B cell (primary cell): Measurements from ENCODE around the gene BTBD1. TPM values are rescaled to one million over a fixed set of nuclear protein-coding genes. Genes with fewer than 3 reads are reported as not detected.

Experiments used
- ATAC-seq: fragments of 200-7000 bp; cut with Tn5 transposase; one replicate; pipeline ENCODE4 v1.10.0; 2021; ENCODE audit warnings: low read depth, mild to moderate bottlenecking, moderate number of reproducible peaks, moderate library complexity
- CTCF ChIA-PET: fragments of 350-600 bp; sonication (Branson Sonifier 250); formaldehyde crosslinking; loops from one replicate; lab custom pipeline; 2021; ENCODE audit warnings: antibody characterized with exemption, inconsistent platforms; lab: Charles Lee
- POLR2A ChIA-PET: fragments of 350-600 bp; sonication (Branson Sonifier 250); formaldehyde crosslinking; loops from one replicate; lab custom pipeline; 2021; ENCODE audit warnings: antibody characterized with exemption; lab: Charles Lee
- DNase-seq: peaks from one replicate; pipeline ENCODE4 v3.0.0; 2013
- H2AFZ ChIP-seq: 2 replicates; pipeline ENCODE4 v1.6.1; 2012; ENCODE audit warnings: mild to moderate bottlenecking, low read depth, low read length; ENCODE audit not compliant: insufficient read depth, poor library complexity, severe bottlenecking
- H3K27ac ChIP-seq, 2 donors: 1 replicate in 1 of 2; 2 replicates in 1 of 2; pipeline ENCODE4 v1.5.1; 2012 to 2013; ENCODE audit warnings: low read length in 2 of 2, mild to moderate bottlenecking in 2 of 2, moderate library complexity in 1 of 2
- H3K27me3 ChIP-seq, 4 experiments: fragments of 200-600 bp in 1 of 4; sonication (generic) in 1 of 4; replicated peaks in 1 of 4; 1 replicate in 2 of 4; 2 replicates in 2 of 4; pipeline versions ENCODE4 v1.6.1 to v1.7.0; 2013 to 2016; ENCODE audit warnings: low read length in 3 of 4, mild to moderate bottlenecking in 2 of 4, mixed read lengths in 1 of 4, moderate library complexity in 1 of 4; ENCODE audit not compliant: insufficient read depth in 4 of 4, control insufficient read depth in 3 of 4; ENCODE audit errors: control extremely low read depth in 1 of 4
- H3K36me3 ChIP-seq, 2 experiments: replicated peaks in 1 of 2; 1 replicate in 1 of 2; 2 replicates in 1 of 2; pipeline versions ENCODE4 v1.6.1 to v1.7.1; 2013; ENCODE audit warnings: low read length in 1 of 2; ENCODE audit not compliant: insufficient read depth in 2 of 2, control insufficient read depth in 1 of 2; ENCODE audit errors: control extremely low read depth in 1 of 2, extremely low read depth in 1 of 2
- H3K4me1 ChIP-seq, 2 donors: fragments of 200-600 bp in 1 of 2; sonication (generic) in 1 of 2; 1 replicate in 1 of 2; 2 replicates in 1 of 2; pipeline versions ENCODE4 v1.5.1 to v1.6.1; 2013 to 2017; ENCODE audit warnings: low read length in 2 of 2; ENCODE audit not compliant: control insufficient read depth in 2 of 2, insufficient read depth in 2 of 2
- H3K4me2 ChIP-seq: replicated peaks from 2 replicates; pipeline ENCODE3; 2012; ENCODE audit warnings: mild to moderate bottlenecking, low read depth, low read length; ENCODE audit not compliant: poor library complexity, severe bottlenecking
- H3K4me3 ChIP-seq, 5 experiments: fragments of 200-600 bp in 1 of 5; sonication (generic) in 1 of 5; 1 replicate in 3 of 5; 2 replicates in 2 of 5; pipeline versions ENCODE4 v1.5.1 to v1.7.0; 2011 to 2016; ENCODE audit warnings: low read length in 4 of 5, mild to moderate bottlenecking in 4 of 5, low read depth in 2 of 5, control low read depth in 1 of 5, moderate library complexity in 1 of 5; ENCODE audit not compliant: insufficient read depth in 1 of 5; ENCODE audit errors: control extremely low read depth in 1 of 5, extremely low read depth in 1 of 5
- H3K79me2 ChIP-seq: fragments of 200-600 bp; sonication (generic); one replicate; pipeline ENCODE4 v1.6.0; 2016; ENCODE audit warnings: low read length; ENCODE audit not compliant: control insufficient read depth, insufficient read depth
- H3K9ac ChIP-seq: fragments of 200-600 bp; sonication (generic); 2 replicates; pipeline ENCODE4 v1.6.1; 2017; ENCODE audit warnings: mild to moderate bottlenecking, low read length, moderate library complexity
- H3K9me3 ChIP-seq, 3 donors: one replicate each; pipeline versions ENCODE4 v1.6.1 to v1.7.1; 2013; ENCODE audit warnings: low read length in 2 of 3; ENCODE audit not compliant: control insufficient read depth in 2 of 3, insufficient read depth in 1 of 3; ENCODE audit errors: control extremely low read depth in 1 of 3
- H4K20me1 ChIP-seq: 2 replicates; pipeline ENCODE4 v1.6.0; 2012; ENCODE audit warnings: mild to moderate bottlenecking, low read length; ENCODE audit not compliant: insufficient read depth, control insufficient read depth, poor library complexity, severe bottlenecking
- H3K27ac Mint-ChIP-seq: one replicate; pipeline ENCODE4 v1.8.0; 2021; ENCODE audit warnings: mixed read lengths
- H3K27me3 Mint-ChIP-seq: one replicate; pipeline ENCODE4 v1.8.0; 2021; ENCODE audit warnings: mixed read lengths
- H3K4me1 Mint-ChIP-seq: one replicate; pipeline ENCODE4 v1.8.0; 2021; ENCODE audit warnings: mixed read lengths
- H3K4me3 Mint-ChIP-seq: one replicate; pipeline ENCODE4 v1.8.0; 2021; ENCODE audit warnings: mixed read lengths
- H3K9me3 Mint-ChIP-seq: one replicate; pipeline ENCODE4 v1.8.0; 2022; ENCODE audit warnings: mixed read lengths; ENCODE audit not compliant: insufficient read depth
- EZH2 ChIP-seq: IDR thresholded peaks from 2 replicates; pipeline ENCODE4 v1.6.1; 2012; ENCODE audit warnings: borderline replicate concordance, low read depth, mild to moderate bottlenecking, moderate library complexity, low read length; ENCODE audit not compliant: insufficient read depth, poor library complexity, severe bottlenecking
- WGBS: methylation state at CpG from one replicate; pipeline ENCODE4 v1.1.5; 2013; ENCODE audit warnings: missing lambda C conversion rate; ENCODE audit not compliant: insufficient coverage; 5-methylcytosine and 5-hydroxymethylcytosine counted together
- intact Hi-C: fragments of 100-400 bp; cut with micrococcal nuclease; formaldehyde crosslinking; loops from one replicate; pipeline ENCODE4 v1.10.0; 2022
- polyA plus RNA-seq: library from polyadenylated mRNA; depleted of rRNA; stranded (reverse); fragments of >200 nt; gene quantifications from 2 replicates; pipeline ENCODE4 v1.2.3, GENCODE V29; 2012
- total RNA-seq, 2 donors: library from RNA; stranded (reverse); fragments of 120-200 nt in 1 of 2; gene quantifications; 1 replicate in 1 of 2; 2 replicates in 1 of 2; pipeline versions ENCODE4 v1.2.3 to v1.2.4, GENCODE V29; 2013 to 2022
- TF ChIP-seq, protein P1 (sequence below): fragments of 200-600 bp; IDR thresholded peaks from one replicate; pipeline ENCODE4 v1.8.0; 2022; ENCODE audit warnings: antibody characterized with exemption, mild to moderate bottlenecking

BTBD1 gene
- total and polyA plus RNA-seq, 2 donors (not counting 1 experiment from before 2014, with no cell fraction given) = 20.7 to 47.5 TPM

DNA sequence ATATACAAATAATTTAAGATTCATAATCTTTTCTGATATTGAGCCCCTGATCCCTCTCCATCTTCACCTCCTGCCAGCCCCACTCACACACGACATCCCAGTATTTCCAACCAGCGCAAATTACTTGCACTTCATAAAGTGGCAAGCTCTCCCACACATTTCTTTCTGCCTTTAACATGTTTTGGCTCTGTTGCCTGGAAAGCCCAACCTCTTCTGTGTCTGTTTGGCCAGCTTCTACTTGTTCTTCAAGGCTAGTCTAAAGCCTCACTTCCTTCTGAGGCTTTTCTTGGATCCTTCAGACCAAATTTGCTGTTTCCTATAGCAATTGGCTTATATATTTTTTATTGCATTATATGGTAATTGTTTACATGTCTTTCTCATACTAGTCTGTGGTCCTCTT lies 35.3 kb upstream of the BTBD1 start:
- no peak overlapping the region for H3K9ac ChIP-seq
- peaks cover 0 to 6% (median 2%) of the 10 kb centered on the region in 3 donors for H3K9me3 ChIP-seq
- ChIA-PET POLR2A (no interaction called here), CTCF (no interaction called here)
- H3K4me3 ChIP-seq = no peak overlapping the region
- no peak for DNase-seq
- H3K27ac Mint-ChIP-seq = no peak overlapping the region
- WGBS = 100% methylated on average over 2 of the region's 2 CpGs
- no peaks in the 10 kb centered on the region for H3K36me3 ChIP-seq
- no peak for ATAC-seq
- no peaks in the 10 kb centered on the region for H4K20me1 ChIP-seq
- peaks cover 38% of the 10 kb centered on the region for H3K27me3 Mint-ChIP-seq
- no peak overlapping the region for H2AFZ ChIP-seq
- H3K9me3 Mint-ChIP-seq = no peaks in the 10 kb centered on the region
- no peak overlapping the region for H3K4me2 ChIP-seq
- H3K79me2 ChIP-seq = no peaks in the 10 kb centered on the region
- intact Hi-C loops = no loop called here
- no peak overlapping the region for H3K4me3 Mint-ChIP-seq
- H3K4me1 Mint-ChIP-seq = peaks cover 5% of the 10 kb centered on the region
- H3K27ac ChIP-seq = no peak overlapping the region
- peaks cover 0 to 6% of the 10 kb centered on the region in 2 donors for H3K4me1 ChIP-seq
- TF ChIP-seq, protein P1, sequence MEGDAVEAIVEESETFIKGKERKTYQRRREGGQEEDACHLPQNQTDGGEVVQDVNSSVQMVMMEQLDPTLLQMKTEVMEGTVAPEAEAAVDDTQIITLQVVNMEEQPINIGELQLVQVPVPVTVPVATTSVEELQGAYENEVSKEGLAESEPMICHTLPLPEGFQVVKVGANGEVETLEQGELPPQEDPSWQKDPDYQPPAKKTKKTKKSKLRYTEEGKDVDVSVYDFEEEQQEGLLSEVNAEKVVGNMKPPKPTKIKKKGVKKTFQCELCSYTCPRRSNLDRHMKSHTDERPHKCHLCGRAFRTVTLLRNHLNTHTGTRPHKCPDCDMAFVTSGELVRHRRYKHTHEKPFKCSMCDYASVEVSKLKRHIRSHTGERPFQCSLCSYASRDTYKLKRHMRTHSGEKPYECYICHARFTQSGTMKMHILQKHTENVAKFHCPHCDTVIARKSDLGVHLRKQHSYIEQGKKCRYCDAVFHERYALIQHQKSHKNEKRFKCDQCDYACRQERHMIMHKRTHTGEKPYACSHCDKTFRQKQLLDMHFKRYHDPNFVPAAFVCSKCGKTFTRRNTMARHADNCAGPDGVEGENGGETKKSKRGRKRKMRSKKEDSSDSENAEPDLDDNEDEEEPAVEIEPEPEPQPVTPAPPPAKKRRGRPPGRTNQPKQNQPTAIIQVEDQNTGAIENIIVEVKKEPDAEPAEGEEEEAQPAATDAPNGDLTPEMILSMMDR = no peak
- no peak for TF ChIP-seq EZH2
- H3K27me3 ChIP-seq = peaks cover 0 to 2% (median 0%) of the 10 kb centered on the region in 4 experiments

DNA sequence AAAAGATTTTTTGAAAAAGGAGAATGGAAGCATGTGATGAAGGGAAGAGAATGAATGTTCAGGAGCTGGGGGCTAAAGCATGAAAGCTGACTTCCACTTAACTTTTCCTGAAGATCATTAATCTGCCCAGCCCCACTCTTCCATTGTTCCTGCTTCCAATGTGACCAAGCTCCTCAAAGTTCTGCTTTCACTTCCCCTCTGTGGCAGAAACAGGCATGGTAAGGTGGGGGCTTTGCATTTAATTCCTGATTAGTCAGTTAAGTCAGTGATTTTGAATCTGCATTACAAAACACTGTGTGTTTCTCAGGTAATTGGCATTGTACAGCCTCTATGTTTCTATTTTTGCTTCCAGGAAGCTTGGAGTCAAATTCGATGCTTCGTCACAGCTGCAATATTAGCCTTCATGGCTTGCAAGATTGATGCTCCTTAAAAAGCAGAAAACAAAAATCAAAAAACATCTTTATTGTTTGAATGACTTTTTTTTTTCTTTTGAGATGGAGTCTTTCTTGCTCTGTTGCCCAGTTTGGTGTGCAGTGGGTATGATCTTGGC lies 33.1 kb upstream of the BTBD1 start:
- no peaks in the 10 kb centered on the region for H3K79me2 ChIP-seq
- no peak overlapping the region for H3K9ac ChIP-seq
- Mint-ChIP-seq H3K4me1 (no peaks in the 10 kb centered on the region), H3K27ac (no peak overlapping the region), H3K27me3 (peaks cover 35% of the 10 kb centered on the region), H3K4me3 (no peak overlapping the region), H3K9me3 (no peaks in the 10 kb centered on the region)
- CTCF ChIA-PET = no interaction called here
- no peaks in the 10 kb centered on the region for H4K20me1 ChIP-seq
- no peak overlapping the region for H3K27ac ChIP-seq
- H3K9me3 ChIP-seq = peaks cover 0 to 6% (median 2%) of the 10 kb centered on the region in 3 donors
- intact Hi-C loops = no loop called here
- no peak overlapping the region for H2AFZ ChIP-seq
- H3K36me3 ChIP-seq = no peaks in the 10 kb centered on the region
- no peak overlapping the region for H3K4me3 ChIP-seq
- POLR2A ChIA-PET = no interaction called here
- no CpG with 5 or more reads among the region's 2 CpGs for WGBS
- TF ChIP-seq EZH2 = no peak
- TF ChIP-seq, protein P1 = no peak
- DNase-seq (no peak), ATAC-seq (no peak)
- no peaks in the 10 kb centered on the region for H3K4me1 ChIP-seq
- H3K4me2 ChIP-seq = no peak overlapping the region
- peaks cover 0 to 3% (median 0%) of the 10 kb centered on the region in 4 experiments for H3K27me3 ChIP-seq
